Natural killer cell (primary cell): Measurements from ENCODE around the gene PLVAP. TPM values are rescaled to one million over a fixed set of nuclear protein-coding genes. Genes with fewer than 3 reads are reported as not detected.

Experiments used
- ATAC-seq, 3 donors: fragments of 150-1000 bp in 2 of 3; fragments of 200-7000 bp in 1 of 3; cut with Tn5 transposase; 1 replicate in 1 of 3; 2 replicates in 2 of 3; pipeline ENCODE4 v1.10.0; 2021; ENCODE audit warnings: mild to moderate bottlenecking in 2 of 3, moderate library complexity in 2 of 3
- DNase-seq, 2 donors: peaks; one replicate each; pipeline versions ENCODE4 v3.0.0 to v3.0.0-alpha.2; 2013 to 2021; ENCODE audit warnings: mixed read lengths in 1 of 2
- H3K27ac ChIP-seq: one replicate; pipeline ENCODE4 v1.5.1; 2013; ENCODE audit warnings: mild to moderate bottlenecking, low read length
- H3K27me3 ChIP-seq: one replicate; pipeline ENCODE4 v1.6.1; 2013; ENCODE audit warnings: low read length; ENCODE audit not compliant: control insufficient read depth, insufficient read depth
- H3K36me3 ChIP-seq: one replicate; pipeline ENCODE4 v1.6.1; 2013; ENCODE audit warnings: low read length; ENCODE audit not compliant: control insufficient read depth, insufficient read depth
- H3K4me1 ChIP-seq: one replicate; pipeline ENCODE4 v1.6.1; 2013; ENCODE audit warnings: low read length; ENCODE audit not compliant: control insufficient read depth, insufficient read depth
- H3K4me3 ChIP-seq: one replicate; pipeline ENCODE4 v1.5.1; 2013; ENCODE audit warnings: low read length
- H3K9me3 ChIP-seq: one replicate; pipeline ENCODE4 v1.6.1; 2013; ENCODE audit warnings: low read length; ENCODE audit not compliant: control insufficient read depth, insufficient read depth
- H3K27ac Mint-ChIP-seq, 2 donors: one replicate each; pipeline ENCODE4 v1.8.0; 2022; ENCODE audit warnings: mild to moderate bottlenecking in 2 of 2, mixed read lengths in 2 of 2, moderate library complexity in 1 of 2
- H3K27me3 Mint-ChIP-seq, 2 donors: one replicate each; pipeline ENCODE4 v1.8.0; 2022; ENCODE audit warnings: low read depth in 2 of 2, mixed read lengths in 2 of 2
- H3K36me3 Mint-ChIP-seq: one replicate; pipeline ENCODE4 v1.8.0; 2022; ENCODE audit warnings: mixed read lengths
- H3K4me1 Mint-ChIP-seq, 2 donors: one replicate each; pipeline ENCODE4 v1.8.0; 2022; ENCODE audit warnings: mixed read lengths in 2 of 2
- H3K4me3 Mint-ChIP-seq: one replicate; pipeline ENCODE4 v1.8.0; 2022; ENCODE audit warnings: mild to moderate bottlenecking, moderate library complexity, mixed read lengths
- H3K9me3 Mint-ChIP-seq, 2 donors: one replicate each; pipeline ENCODE4 v1.8.0; 2022; ENCODE audit warnings: mixed read lengths in 2 of 2
- WGBS: methylation state at CpG from one replicate; pipeline ENCODE4 v1.1.7; 2013; ENCODE audit warnings: missing lambda C conversion rate; ENCODE audit not compliant: insufficient coverage; 5-methylcytosine and 5-hydroxymethylcytosine counted together
- intact Hi-C: fragments of 100-400 bp; cut with micrococcal nuclease; formaldehyde crosslinking; loops from one replicate; pipeline ENCODE4 v1.14.2; 2022
- total RNA-seq, 4 donors: library from RNA; stranded (reverse); fragments of 120-200 nt in 1 of 4; gene quantifications; one replicate each; pipeline versions ENCODE4 v1.2.3 to v1.2.4, GENCODE V29; 2013 to 2022
- TF ChIP-seq, protein P1 (sequence below): fragments of 200-600 bp; IDR thresholded peaks from one replicate; pipeline ENCODE4 v1.8.0; 2022; ENCODE audit warnings: antibody characterized with exemption

PLVAP gene
- total RNA-seq, 3 donors from 2014 or later (not counting 1 experiment from before 2014, with no cell fraction given): 0.33 to 0.53 TPM; not detected in 1

DNA sequence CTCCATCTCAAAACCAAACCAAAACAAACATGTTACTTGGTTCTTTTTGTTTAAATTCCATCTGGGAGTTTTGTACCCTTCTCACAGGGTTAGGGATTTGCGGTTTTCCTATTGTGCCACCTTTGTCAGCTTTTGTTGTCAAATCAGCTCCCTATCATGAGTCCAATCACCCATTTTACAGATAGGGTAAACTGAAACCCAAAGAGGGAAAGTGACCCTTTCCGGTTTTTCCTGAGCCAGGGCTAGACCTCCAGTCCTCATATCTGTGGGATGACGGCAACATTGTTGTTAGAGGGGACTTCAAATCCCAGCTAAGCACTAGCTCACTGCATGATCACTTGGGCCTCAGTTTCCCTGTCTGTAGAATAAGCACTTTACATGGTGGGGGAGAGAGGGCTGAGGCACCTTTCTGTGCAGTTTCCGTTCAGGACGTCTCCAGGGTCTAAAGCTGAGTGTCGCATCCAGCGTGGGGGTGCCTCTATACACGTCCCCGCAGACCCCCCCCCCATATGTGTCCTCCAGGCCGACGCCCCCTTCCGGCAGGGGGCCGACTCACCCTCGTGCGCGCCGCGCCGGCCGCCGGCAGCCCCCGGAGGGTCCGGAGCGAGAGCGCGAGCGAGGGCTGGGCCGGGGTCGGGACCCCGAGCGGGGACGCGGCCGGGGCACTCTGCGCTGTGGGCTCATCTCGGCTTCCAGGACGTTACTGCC is 13.0 kb upstream of the PLVAP start:
- 9% methylated on average over 37 of the region's 37 CpGs for WGBS
- no peaks in the 10 kb centered on the region for H3K9me3 ChIP-seq
- Mint-ChIP-seq H3K36me3 (no peaks in the 10 kb centered on the region), H3K27ac (no peak overlapping the region), H3K9me3 (no peaks in the 10 kb centered on the region), H3K4me1 (peaks cover 5 to 20% of the 10 kb centered on the region in 2 donors), H3K27me3 (peaks cover 0 to 3% of the 10 kb centered on the region in 2 donors), H3K4me3 (no peak overlapping the region)
- peak in 1 of 2 donors; percentile 40 for DNase-seq
- TF ChIP-seq, protein P1, sequence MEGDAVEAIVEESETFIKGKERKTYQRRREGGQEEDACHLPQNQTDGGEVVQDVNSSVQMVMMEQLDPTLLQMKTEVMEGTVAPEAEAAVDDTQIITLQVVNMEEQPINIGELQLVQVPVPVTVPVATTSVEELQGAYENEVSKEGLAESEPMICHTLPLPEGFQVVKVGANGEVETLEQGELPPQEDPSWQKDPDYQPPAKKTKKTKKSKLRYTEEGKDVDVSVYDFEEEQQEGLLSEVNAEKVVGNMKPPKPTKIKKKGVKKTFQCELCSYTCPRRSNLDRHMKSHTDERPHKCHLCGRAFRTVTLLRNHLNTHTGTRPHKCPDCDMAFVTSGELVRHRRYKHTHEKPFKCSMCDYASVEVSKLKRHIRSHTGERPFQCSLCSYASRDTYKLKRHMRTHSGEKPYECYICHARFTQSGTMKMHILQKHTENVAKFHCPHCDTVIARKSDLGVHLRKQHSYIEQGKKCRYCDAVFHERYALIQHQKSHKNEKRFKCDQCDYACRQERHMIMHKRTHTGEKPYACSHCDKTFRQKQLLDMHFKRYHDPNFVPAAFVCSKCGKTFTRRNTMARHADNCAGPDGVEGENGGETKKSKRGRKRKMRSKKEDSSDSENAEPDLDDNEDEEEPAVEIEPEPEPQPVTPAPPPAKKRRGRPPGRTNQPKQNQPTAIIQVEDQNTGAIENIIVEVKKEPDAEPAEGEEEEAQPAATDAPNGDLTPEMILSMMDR: no peak
- H3K27ac ChIP-seq: no peak overlapping the region
- H3K4me1 ChIP-seq: peaks cover 29% of the 10 kb centered on the region
- intact Hi-C loops: loop anchor here (2.0 kb wide), 1 partner anchor 97 kb away; no protein-coding TSS in a partner anchor
- H3K4me3 ChIP-seq: peak overlapping the region; percentile 57
- no peak for ATAC-seq
- H3K27me3 ChIP-seq: no peaks in the 10 kb centered on the region
- no peaks in the 10 kb centered on the region for H3K36me3 ChIP-seq

DNA sequence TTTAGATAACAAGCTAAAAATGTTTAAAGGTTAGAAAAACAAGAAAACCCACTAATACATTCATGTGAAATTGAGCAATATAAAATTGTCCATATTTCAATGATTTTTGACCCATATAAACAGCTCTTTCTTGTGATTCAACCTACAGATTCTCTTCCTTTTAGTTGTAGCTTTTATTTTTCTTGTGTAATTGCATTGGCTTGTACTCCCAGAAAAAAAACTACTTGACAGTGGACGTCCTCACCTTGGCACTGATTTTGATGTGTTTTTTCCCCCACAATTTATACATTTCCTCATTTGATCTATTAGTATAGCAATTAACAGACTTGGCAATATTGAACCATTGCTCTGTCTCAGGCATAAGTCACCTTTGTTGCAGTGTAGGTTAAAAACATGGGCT is 12.1 kb upstream of the PLVAP start:
- Histone ChIP-seq H3K4me1 (peaks cover 23% of the 10 kb centered on the region), H3K4me3 (no peak overlapping the region), H3K36me3 (no peaks in the 10 kb centered on the region), H3K9me3 (no peaks in the 10 kb centered on the region), H3K27me3 (no peaks in the 10 kb centered on the region), H3K27ac (no peak overlapping the region)
- Mint-ChIP-seq H3K36me3 (no peaks in the 10 kb centered on the region), H3K4me3 (peak overlapping the region; percentile 49), H3K27me3 (peaks cover 0 to 3% of the 10 kb centered on the region in 2 donors), H3K27ac (no peak overlapping the region), H3K4me1 (peaks cover 5 to 15% of the 10 kb centered on the region in 2 donors), H3K9me3 (no peaks in the 10 kb centered on the region)
- WGBS: 57% methylated on average over 1 of the region's 1 CpG
- TF ChIP-seq, protein P1: no peak
- intact Hi-C loops: no loop called here
- ATAC-seq (no peak), DNase-seq (no peak)

DNA sequence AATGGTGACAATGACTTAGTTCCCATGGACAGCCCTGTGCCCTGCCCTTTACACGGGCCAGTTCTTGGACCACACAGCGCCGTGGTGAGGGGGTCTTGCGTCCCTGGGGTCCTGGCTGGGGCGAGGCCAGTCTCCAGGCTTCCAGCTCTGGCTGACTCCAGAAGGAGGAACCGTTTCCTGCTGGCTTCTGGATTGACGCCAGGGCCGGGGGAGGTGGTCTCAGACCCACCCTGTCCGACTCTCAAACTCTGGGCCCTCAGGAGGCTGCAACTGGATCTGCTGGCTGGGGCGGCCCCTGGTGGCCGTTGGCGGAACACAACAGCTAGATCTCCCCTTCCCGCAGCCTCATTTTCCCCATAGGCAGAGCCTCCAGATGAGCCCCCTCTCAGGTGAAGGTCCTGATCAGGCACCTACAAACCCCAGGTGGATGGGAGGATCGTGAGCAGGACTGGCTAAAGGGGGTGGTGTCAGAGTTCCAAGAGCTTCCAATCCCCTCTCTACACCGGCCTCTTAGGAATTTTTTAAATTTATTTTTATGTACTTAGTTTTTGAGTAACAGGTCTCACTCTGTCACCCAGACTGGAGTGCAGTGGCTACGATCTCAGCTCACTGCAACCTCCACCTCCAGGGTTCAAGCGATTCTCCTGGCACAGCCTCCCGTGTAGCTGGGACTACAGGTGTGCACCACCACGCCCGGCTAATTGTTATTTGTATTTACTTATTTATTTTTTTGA is 8.9 kb upstream of the PLVAP start:
- Histone ChIP-seq H3K9me3 (no peaks in the 10 kb centered on the region), H3K27me3 (no peaks in the 10 kb centered on the region), H3K4me3 (no peak overlapping the region), H3K4me1 (peaks cover 18% of the 10 kb centered on the region), H3K27ac (no peak overlapping the region), H3K36me3 (no peaks in the 10 kb centered on the region)
- Mint-ChIP-seq H3K9me3 (no peaks in the 10 kb centered on the region), H3K27ac (no peak overlapping the region), H3K27me3 (peaks cover 0 to 3% of the 10 kb centered on the region in 2 donors), H3K4me1 (peaks cover 0 to 6% of the 10 kb centered on the region in 2 donors), H3K36me3 (no peaks in the 10 kb centered on the region), H3K4me3 (no peak overlapping the region)
- 40% methylated on average over 14 of the region's 20 CpGs for WGBS
- intact Hi-C loops: loop anchor here (1.0 kb wide), 1 partner anchor 40 kb away; no protein-coding TSS in a partner anchor
- ATAC-seq: peak; percentile 57 to 62 (median 59)
- TF ChIP-seq, protein P1: peak; percentile 93
- DNase-seq: peak; percentile 53 to 78
